ENCODE results near the gene SLC38A4. TPM values are rescaled to one million over a fixed set of nuclear protein-coding genes. Genes with fewer than 3 reads are reported as not detected.

Gene SLC38A4
- total RNA-seq, 1 experiment from 2014 or later = not detected

- no peaks in the 10 kb centered on the region for H3K9me2 ChIP-seq (replicated peaks; ENCODE audit: insufficient read depth, low read length)
- H3K9ac ChIP-seq (ENCODE audit: low read length) = no peak overlapping the region
- H3K79me2 ChIP-seq (ENCODE audit: low read length) = no peaks in the 10 kb centered on the region
- no peak for DNase-seq
- no peak overlapping the region for H3K4me2 ChIP-seq (ENCODE audit: low read depth, low read length, poor library complexity, severe bottlenecking)
- H3K36me3 ChIP-seq (ENCODE audit: insufficient read depth, low read length) = no peaks in the 10 kb centered on the region
- no peak overlapping the region for H3K4me3 ChIP-seq (ENCODE audit: low read length)
- no peaks in the 10 kb centered on the region for H4K20me1 ChIP-seq (ENCODE audit: insufficient read depth, low read depth, low read length)
- no peaks in the 10 kb centered on the region for H3K9me3 ChIP-seq (ENCODE audit: low read length)
- H3K4me1 ChIP-seq (ENCODE audit: low read length) = no peaks in the 10 kb centered on the region
- H3K27ac ChIP-seq (ENCODE audit: low read length) = no peak overlapping the region
- no peak overlapping the region for H2AFZ ChIP-seq (ENCODE audit: low read length)
- H3K27me3 ChIP-seq (ENCODE audit: low read length) = no peaks in the 10 kb centered on the region
Observed at GRCh38 chr12:46808317-46808716, 17.5 kb downstream of the SLC38A4 start.

- Histone ChIP-seq H3K9me2 (replicated peaks; ENCODE audit: insufficient read depth, low read length) (no peaks in the 10 kb centered on the region), H3K4me2 (ENCODE audit: low read depth, low read length, poor library complexity, severe bottlenecking) (no peak overlapping the region), H3K27ac (ENCODE audit: low read length) (no peak overlapping the region), H2AFZ (ENCODE audit: low read length) (no peak overlapping the region), H3K79me2 (ENCODE audit: low read length) (no peaks in the 10 kb centered on the region), H3K9me3 (ENCODE audit: low read length) (no peaks in the 10 kb centered on the region), H3K4me1 (ENCODE audit: low read length) (no peaks in the 10 kb centered on the region), H3K9ac (ENCODE audit: low read length) (no peak overlapping the region), H3K27me3 (ENCODE audit: low read length) (no peaks in the 10 kb centered on the region), H4K20me1 (ENCODE audit: insufficient read depth, low read depth, low read length) (no peaks in the 10 kb centered on the region), H3K36me3 (ENCODE audit: insufficient read depth, low read length) (no peaks in the 10 kb centered on the region), H3K4me3 (ENCODE audit: low read length) (no peak overlapping the region)
- no peak for DNase-seq
Observed at GRCh38 chr12:46804054-46804453, 21.7 kb downstream of the SLC38A4 start.

DNA sequence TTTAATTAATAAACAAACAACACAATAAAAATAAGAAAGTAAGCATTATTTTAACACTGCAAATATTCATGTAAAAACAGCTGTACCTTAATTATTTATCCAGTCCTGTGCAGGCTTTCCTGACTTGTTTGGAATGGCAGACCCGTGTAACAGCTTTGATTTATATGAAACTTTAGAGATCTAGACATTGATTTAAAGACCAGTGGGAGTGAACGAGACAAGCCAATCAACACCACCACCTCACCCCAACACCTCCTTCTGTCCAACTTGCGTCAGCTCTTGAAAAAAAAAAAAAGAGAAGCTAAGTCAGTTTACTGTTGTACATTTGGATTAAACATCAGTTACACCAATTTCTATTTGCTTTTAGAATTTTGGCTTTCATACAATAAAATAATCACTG lies 22.3 kb downstream of the SLC38A4 start:
- no peaks in the 10 kb centered on the region for H3K9me2 ChIP-seq (replicated peaks; ENCODE audit: insufficient read depth, low read length)
- no peak for DNase-seq
- H3K36me3 ChIP-seq (ENCODE audit: insufficient read depth, low read length) = no peaks in the 10 kb centered on the region
- no peaks in the 10 kb centered on the region for H3K79me2 ChIP-seq (ENCODE audit: low read length)
- H2AFZ ChIP-seq (ENCODE audit: low read length) = no peak overlapping the region
- H3K4me1 ChIP-seq (ENCODE audit: low read length) = no peaks in the 10 kb centered on the region
- H3K9ac ChIP-seq (ENCODE audit: low read length) = no peak overlapping the region
- no peaks in the 10 kb centered on the region for H3K27me3 ChIP-seq (ENCODE audit: low read length)
- no peaks in the 10 kb centered on the region for H3K9me3 ChIP-seq (ENCODE audit: low read length)
- no peak overlapping the region for H3K27ac ChIP-seq (ENCODE audit: low read length)
- H3K4me3 ChIP-seq (ENCODE audit: low read length) = no peak overlapping the region
- H4K20me1 ChIP-seq (ENCODE audit: insufficient read depth, low read depth, low read length) = no peaks in the 10 kb centered on the region
- no peak overlapping the region for H3K4me2 ChIP-seq (ENCODE audit: low read depth, low read length, poor library complexity, severe bottlenecking)

GRCh38 chr12:46801293-46801692 lies 24.5 kb downstream of the SLC38A4 start:
- H3K36me3 ChIP-seq (ENCODE audit: insufficient read depth, low read length) = no peaks in the 10 kb centered on the region
- H3K4me2 ChIP-seq (ENCODE audit: low read depth, low read length, poor library complexity, severe bottlenecking) = no peak overlapping the region
- H4K20me1 ChIP-seq (ENCODE audit: insufficient read depth, low read depth, low read length) = no peaks in the 10 kb centered on the region
- H3K27me3 ChIP-seq (ENCODE audit: low read length) = no peaks in the 10 kb centered on the region
- no peaks in the 10 kb centered on the region for H3K9me3 ChIP-seq (ENCODE audit: low read length)
- no peak overlapping the region for H3K9ac ChIP-seq (ENCODE audit: low read length)
- H3K4me1 ChIP-seq (ENCODE audit: low read length) = no peaks in the 10 kb centered on the region
- H3K4me3 ChIP-seq (ENCODE audit: low read length) = no peak overlapping the region
- H3K79me2 ChIP-seq (ENCODE audit: low read length) = no peaks in the 10 kb centered on the region
- no peaks in the 10 kb centered on the region for H3K9me2 ChIP-seq (replicated peaks; ENCODE audit: insufficient read depth, low read length)
- no peak overlapping the region for H3K27ac ChIP-seq (ENCODE audit: low read length)
- no peak for DNase-seq
- no peak overlapping the region for H2AFZ ChIP-seq (ENCODE audit: low read length)

- Histone ChIP-seq H3K36me3 (ENCODE audit: insufficient read depth, low read length) (no peaks in the 10 kb centered on the region), H3K4me3 (ENCODE audit: low read length) (no peak overlapping the region), H3K4me2 (ENCODE audit: low read depth, low read length, poor library complexity, severe bottlenecking) (no peak overlapping the region), H3K79me2 (ENCODE audit: low read length) (no peaks in the 10 kb centered on the region), H3K9me3 (ENCODE audit: low read length) (no peaks in the 10 kb centered on the region), H3K27ac (ENCODE audit: low read length) (no peak overlapping the region), H3K9ac (ENCODE audit: low read length) (no peak overlapping the region), H2AFZ (ENCODE audit: low read length) (no peak overlapping the region), H3K9me2 (replicated peaks; ENCODE audit: insufficient read depth, low read length) (no peaks in the 10 kb centered on the region), H4K20me1 (ENCODE audit: insufficient read depth, low read depth, low read length) (no peaks in the 10 kb centered on the region), H3K4me1 (ENCODE audit: low read length) (no peaks in the 10 kb centered on the region), H3K27me3 (ENCODE audit: low read length) (no peaks in the 10 kb centered on the region)
- no peak for DNase-seq
Observed at GRCh38 chr12:46800160-46800559, 25.6 kb downstream of the SLC38A4 start.

DNA sequence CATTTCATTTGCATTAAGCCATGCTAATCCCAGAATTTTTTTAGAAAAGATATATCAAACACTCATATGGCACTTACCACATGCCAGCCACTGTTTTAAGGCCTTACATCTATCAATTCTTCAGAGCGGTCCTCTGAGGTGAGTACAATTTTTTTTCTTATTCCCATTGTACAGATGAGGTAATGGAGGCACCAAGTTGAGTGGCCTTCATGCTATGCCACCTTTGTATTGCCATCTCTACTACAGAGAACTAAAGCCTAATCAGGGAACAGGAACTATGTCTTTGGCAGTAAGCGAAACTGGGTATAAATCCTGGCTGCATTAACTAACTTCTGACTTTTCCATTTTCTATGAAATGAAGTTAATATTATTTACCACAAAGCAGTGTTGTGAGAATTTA lies 27.1 kb downstream of the SLC38A4 start:
- Histone ChIP-seq H3K79me2 (ENCODE audit: low read length) (no peaks in the 10 kb centered on the region), H3K9me2 (replicated peaks; ENCODE audit: insufficient read depth, low read length) (no peaks in the 10 kb centered on the region), H3K27ac (ENCODE audit: low read length) (no peak overlapping the region), H3K4me3 (ENCODE audit: low read length) (no peak overlapping the region), H3K4me1 (ENCODE audit: low read length) (no peaks in the 10 kb centered on the region), H3K9me3 (ENCODE audit: low read length) (no peaks in the 10 kb centered on the region), H3K27me3 (ENCODE audit: low read length) (no peaks in the 10 kb centered on the region), H3K4me2 (ENCODE audit: low read depth, low read length, poor library complexity, severe bottlenecking) (no peak overlapping the region), H4K20me1 (ENCODE audit: insufficient read depth, low read depth, low read length) (no peaks in the 10 kb centered on the region), H3K9ac (ENCODE audit: low read length) (no peak overlapping the region), H3K36me3 (ENCODE audit: insufficient read depth, low read length) (no peaks in the 10 kb centered on the region), H2AFZ (ENCODE audit: low read length) (no peak overlapping the region)
- DNase-seq = no peak

DNA sequence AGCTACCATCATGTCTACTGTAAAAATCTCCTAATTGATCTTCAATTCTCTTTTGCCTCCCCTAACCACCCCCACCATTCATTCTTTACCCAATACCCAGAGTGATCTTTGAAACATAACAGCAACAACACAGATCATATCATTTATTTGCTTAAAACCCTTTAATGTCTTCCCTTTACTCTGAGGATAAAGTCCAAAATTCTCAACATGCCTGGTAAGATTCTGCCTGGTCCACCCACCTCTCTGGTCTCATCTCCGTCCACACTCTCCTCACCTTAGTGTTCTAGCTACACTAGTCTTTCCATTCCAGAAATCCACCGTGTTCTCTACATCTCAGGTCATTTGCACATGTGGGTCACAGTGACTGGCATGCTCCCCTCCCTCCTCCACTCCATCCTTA lies 27.7 kb downstream of the SLC38A4 start:
- no peak overlapping the region for H3K9ac ChIP-seq (ENCODE audit: low read length)
- H3K36me3 ChIP-seq (ENCODE audit: insufficient read depth, low read length) = no peaks in the 10 kb centered on the region
- H4K20me1 ChIP-seq (ENCODE audit: insufficient read depth, low read depth, low read length) = no peaks in the 10 kb centered on the region
- no peaks in the 10 kb centered on the region for H3K79me2 ChIP-seq (ENCODE audit: low read length)
- no peak overlapping the region for H3K27ac ChIP-seq (ENCODE audit: low read length)
- no peaks in the 10 kb centered on the region for H3K9me3 ChIP-seq (ENCODE audit: low read length)
- no peak overlapping the region for H3K4me3 ChIP-seq (ENCODE audit: low read length)
- H3K27me3 ChIP-seq (ENCODE audit: low read length) = no peaks in the 10 kb centered on the region
- H2AFZ ChIP-seq (ENCODE audit: low read length) = no peak overlapping the region
- DNase-seq = no peak
- no peaks in the 10 kb centered on the region for H3K4me1 ChIP-seq (ENCODE audit: low read length)
- no peaks in the 10 kb centered on the region for H3K9me2 ChIP-seq (replicated peaks; ENCODE audit: insufficient read depth, low read length)
- H3K4me2 ChIP-seq (ENCODE audit: low read depth, low read length, poor library complexity, severe bottlenecking) = no peak overlapping the region

GRCh38 chr12:46795988-46796387 lies 29.8 kb downstream of the SLC38A4 start:
- Histone ChIP-seq H3K9me3 (ENCODE audit: low read length) (no peaks in the 10 kb centered on the region), H4K20me1 (ENCODE audit: insufficient read depth, low read depth, low read length) (no peaks in the 10 kb centered on the region), H3K4me3 (ENCODE audit: low read length) (no peak overlapping the region), H3K9ac (ENCODE audit: low read length) (no peak overlapping the region), H3K4me2 (ENCODE audit: low read depth, low read length, poor library complexity, severe bottlenecking) (no peak overlapping the region), H2AFZ (ENCODE audit: low read length) (no peak overlapping the region), H3K9me2 (replicated peaks; ENCODE audit: insufficient read depth, low read length) (no peaks in the 10 kb centered on the region), H3K36me3 (ENCODE audit: insufficient read depth, low read length) (no peaks in the 10 kb centered on the region), H3K27ac (ENCODE audit: low read length) (no peak overlapping the region), H3K79me2 (ENCODE audit: low read length) (no peaks in the 10 kb centered on the region), H3K27me3 (ENCODE audit: low read length) (no peaks in the 10 kb centered on the region), H3K4me1 (ENCODE audit: low read length) (no peaks in the 10 kb centered on the region)
- no peak for DNase-seq

DNA sequence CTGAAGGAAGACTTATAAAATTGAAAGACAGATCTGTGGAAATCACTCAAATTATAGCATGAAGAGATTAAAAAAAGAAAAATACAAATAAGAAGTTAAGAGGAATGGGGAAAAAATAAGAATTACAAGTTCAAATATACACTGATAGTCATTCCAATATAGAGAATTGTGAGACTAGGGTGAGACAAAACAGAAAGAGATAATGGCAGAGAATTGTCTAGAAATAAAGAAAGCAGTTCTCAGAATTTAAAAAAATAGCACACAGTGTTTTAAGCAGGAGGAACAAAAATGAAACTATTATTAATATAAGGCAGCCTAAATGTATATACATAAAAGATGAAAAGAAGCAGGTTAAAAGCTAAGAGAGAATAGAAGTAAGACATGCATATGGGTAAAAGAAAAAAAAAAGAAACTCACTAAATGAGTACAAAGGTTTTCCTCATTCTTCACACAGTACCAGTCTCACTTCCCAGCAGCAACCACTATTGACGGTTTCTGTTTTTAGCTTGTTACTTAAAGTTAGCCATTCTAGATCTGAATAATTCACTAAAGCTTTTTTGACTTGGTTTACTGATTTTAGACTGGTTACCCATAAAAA lies 31.1 kb downstream of the SLC38A4 start:
- Histone ChIP-seq H3K36me3 (ENCODE audit: insufficient read depth, low read length) (no peaks in the 10 kb centered on the region), H2AFZ (ENCODE audit: low read length) (no peak overlapping the region), H3K9me3 (ENCODE audit: low read length) (no peaks in the 10 kb centered on the region), H3K4me2 (ENCODE audit: low read depth, low read length, poor library complexity, severe bottlenecking) (no peak overlapping the region), H3K4me1 (ENCODE audit: low read length) (no peaks in the 10 kb centered on the region), H3K4me3 (ENCODE audit: low read length) (no peak overlapping the region), H3K9ac (ENCODE audit: low read length) (no peak overlapping the region), H4K20me1 (ENCODE audit: insufficient read depth, low read depth, low read length) (no peaks in the 10 kb centered on the region), H3K9me2 (replicated peaks; ENCODE audit: insufficient read depth, low read length) (no peaks in the 10 kb centered on the region), H3K79me2 (ENCODE audit: low read length) (no peaks in the 10 kb centered on the region), H3K27me3 (ENCODE audit: low read length) (no peaks in the 10 kb centered on the region), H3K27ac (ENCODE audit: low read length) (no peak overlapping the region)
- DNase-seq = no peak
